IPS-18c (cell line): ENCODE data around the gene TAGLN.

Experiments used
- H3K4me3 ChIP-seq: 2 replicates; pipeline ENCODE4 v1.7.0; 2013; ENCODE audit warnings: low read depth, mild to moderate bottlenecking, low read length, moderate library complexity; ENCODE audit not compliant: insufficient read depth
- H3K9me3 ChIP-seq: one replicate; pipeline ENCODE4 v1.6.1; 2013; ENCODE audit warnings: mild to moderate bottlenecking, low read length, moderate library complexity; ENCODE audit not compliant: control insufficient read depth, insufficient read depth

Gene TAGLN

DNA sequence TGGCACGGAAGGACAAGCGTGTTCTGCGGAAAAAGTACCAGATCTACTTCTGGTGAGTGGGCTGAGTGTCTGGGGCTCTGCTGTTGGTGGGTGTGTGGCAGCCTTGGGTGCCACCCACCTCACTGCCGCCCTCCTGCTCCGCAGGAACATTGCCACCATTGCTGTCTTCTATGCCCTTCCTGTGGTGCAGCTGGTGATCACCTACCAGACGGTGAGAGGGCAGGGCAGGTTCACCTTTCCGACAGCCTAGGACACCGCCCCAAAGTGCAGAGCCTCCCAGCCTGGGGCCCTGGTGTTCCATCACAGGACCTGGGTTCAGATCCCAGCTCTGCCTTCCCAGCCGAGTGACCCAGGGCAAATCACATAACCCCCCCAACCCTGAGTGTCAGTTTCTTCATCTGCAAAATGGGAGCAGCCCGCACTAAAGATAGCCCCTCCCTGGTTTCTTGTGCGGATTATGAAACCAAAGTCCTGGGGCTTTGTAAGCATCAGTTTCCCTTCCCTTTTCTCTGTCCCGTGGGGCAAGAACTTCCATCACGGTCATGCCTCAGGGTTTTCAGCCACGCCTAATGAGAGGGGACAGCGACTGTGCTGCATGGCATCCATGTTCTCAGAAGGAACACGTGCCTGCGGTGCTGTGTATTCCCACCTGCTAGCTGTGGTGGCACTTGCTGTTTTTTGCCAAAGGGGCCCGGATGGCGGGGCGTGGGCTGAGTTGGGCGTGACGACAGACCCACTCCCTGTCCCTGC lies 9.8 kb upstream of the TAGLN start:
- no peak overlapping the region for H3K4me3 ChIP-seq
- H3K9me3 ChIP-seq, result no peaks in the 10 kb centered on the region

DNA sequence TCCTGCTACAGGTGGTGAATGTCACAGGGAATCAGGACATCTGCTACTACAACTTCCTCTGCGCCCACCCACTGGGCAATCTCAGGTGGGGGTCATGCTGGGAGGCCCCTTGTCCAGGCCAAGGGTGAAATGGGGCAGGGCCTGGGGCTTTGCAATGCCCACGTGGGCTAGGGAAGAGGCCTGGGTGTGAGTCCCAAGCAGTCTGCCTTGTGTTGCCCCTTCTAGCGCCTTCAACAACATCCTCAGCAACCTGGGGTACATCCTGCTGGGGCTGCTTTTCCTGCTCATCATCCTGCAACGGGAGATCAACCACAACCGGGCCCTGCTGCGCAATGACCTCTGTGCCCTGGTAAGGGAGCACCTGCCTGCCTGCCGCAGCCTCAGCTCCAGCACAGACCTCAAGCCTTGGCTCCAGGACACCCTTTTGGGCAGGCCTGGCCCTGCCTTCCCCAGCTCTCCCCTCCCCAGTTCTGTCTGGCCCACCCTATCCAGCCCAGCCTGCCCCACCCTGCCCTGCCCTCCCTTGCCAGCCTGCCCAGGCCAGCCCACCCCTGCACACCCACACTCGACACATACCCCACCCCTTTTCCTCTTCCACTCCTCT lies 9.1 kb upstream of the TAGLN start:
- Histone ChIP-seq H3K4me3 (no peak overlapping the region), H3K9me3 (no peaks in the 10 kb centered on the region)

DNA sequence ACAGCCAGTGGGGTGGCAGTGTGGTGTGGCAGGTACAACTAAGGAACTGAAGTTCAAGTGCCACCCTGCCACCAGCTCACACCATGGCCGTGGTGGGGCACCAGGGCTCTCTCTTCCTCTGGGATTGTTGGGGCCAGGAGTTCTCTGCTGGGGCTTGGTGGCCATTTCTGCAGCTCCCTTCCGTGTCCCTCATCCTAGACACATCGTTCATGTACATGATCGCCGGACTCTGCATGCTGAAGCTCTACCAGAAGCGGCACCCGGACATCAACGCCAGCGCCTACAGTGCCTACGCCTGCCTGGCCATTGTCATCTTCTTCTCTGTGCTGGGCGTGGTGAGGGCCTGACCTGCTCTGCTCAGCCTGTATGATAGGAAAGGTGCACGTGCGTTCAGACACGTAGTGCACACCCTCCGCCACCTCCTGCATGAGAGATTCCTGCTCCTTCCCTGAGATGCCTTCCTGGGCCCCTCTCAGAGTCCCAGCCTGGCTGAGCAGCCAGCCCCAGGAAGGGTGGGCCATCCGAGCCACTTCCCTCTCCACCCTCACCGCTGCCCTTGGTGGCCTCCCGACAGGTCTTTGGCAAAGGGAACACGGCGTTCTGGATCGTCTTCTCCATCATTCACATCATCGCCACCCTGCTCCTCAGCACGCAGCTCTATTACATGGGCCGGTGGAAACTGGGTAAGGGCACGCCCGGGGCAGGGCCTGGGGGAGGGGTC lies 7.3 kb upstream of the TAGLN start:
- H3K9me3 ChIP-seq, result no peaks in the 10 kb centered on the region
- no peak overlapping the region for H3K4me3 ChIP-seq

DNA sequence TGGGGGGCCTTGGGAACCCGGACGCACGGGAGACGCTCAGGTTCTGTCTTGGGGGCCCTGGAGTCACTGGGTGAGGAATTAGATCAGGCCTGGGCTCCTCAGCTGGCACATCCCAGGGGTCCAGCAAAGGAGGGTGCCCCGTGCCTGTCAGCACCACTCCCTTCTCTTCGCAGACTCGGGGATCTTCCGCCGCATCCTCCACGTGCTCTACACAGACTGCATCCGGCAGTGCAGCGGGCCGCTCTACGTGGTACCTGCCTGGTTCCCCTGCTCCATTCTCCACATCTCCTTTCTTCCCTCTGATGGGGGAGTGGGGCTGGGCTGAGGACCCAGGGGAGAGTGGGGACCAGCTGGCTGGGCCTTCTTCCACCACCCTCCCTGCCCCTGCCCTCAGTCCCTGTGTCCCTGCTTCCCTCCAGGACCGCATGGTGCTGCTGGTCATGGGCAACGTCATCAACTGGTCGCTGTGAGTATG lies 6.7 kb upstream of the TAGLN start:
- H3K9me3 ChIP-seq, result no peaks in the 10 kb centered on the region
- H3K4me3 ChIP-seq, result no peak overlapping the region

DNA sequence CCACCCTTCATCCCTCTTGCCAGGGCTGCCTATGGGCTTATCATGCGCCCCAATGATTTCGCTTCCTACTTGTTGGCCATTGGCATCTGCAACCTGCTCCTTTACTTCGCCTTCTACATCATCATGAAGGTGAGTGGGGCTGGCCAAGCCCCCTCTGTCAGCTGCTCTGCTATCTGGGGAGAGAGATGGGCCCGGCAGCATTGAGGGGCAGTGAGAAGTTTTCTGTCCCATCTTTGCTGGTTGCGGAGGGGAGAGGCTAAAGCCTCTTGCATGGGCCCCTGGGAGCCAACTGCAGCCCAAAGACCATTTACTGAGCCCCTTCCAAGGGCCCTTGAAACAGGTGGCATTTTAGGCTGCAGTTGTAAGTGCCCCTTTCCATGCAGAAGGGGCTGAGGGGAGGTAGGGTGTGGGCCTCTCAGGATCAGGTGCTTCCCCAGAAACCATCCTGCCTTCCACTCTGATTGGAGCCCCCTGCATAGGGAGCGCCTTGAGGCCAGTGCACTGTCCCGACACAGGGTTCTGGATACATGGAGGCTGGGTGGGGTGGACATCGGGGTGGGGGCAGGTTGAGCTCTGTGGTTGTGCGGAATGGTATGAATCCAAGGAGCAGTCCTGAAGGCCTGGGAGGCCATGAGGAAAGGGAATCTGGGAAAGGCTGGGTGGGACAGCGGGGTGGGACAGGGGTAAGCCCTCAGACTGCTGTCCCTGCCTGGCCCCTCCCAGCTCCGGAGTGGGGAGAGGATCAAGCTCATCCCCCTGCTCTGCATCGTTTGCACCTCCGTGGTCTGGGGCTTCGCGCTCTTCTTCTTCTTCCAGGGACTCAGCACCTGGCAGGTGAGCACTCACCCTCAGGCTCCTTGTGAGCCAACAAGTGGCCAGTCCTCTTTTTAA lies 5.8 kb upstream of the TAGLN start:
- no peak overlapping the region for H3K4me3 ChIP-seq
- no peaks in the 10 kb centered on the region for H3K9me3 ChIP-seq

DNA sequence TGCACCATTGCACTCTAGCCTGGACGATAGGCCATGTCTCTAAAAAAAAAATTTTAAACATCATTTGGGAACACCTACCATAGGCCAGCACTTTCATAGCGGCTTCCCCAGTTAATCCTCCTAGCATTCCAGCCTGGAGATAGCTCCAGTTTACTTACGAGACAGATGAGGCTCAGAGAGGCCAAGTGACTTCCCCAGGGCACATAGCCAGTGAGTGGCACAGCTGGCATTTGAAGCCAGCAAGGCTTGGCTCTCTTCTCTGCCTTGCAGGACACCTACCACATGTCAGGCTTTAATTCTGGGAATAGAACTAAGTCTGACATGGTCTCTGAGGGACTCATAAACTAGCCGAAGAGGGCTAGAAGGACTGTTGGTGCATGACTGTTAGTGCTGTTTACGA lies 4.9 kb upstream of the TAGLN start:
- Histone ChIP-seq H3K9me3 (no peaks in the 10 kb centered on the region), H3K4me3 (no peak overlapping the region)

DNA sequence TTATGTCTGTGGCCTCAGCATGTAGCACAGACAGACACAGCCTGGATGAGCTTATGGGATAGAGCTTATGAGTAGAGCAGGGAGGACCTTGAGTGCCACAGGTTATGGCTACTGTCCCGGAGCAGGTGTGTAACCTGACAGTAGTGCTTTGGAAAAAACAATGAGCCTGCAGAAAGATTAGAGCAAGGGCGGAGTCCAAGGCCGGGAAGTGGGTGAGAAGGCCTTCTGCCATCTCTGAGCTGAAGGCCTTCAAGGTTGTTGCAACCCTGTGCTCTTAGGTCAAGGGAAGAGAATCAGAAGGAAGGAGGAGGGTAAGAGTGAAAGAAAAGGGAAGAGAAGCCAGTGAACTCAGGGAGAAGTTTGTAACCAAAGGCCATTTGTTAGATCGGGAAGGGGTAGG lies 3.9 kb upstream of the TAGLN start:
- Histone ChIP-seq H3K4me3 (no peak overlapping the region), H3K9me3 (no peaks in the 10 kb centered on the region)

DNA sequence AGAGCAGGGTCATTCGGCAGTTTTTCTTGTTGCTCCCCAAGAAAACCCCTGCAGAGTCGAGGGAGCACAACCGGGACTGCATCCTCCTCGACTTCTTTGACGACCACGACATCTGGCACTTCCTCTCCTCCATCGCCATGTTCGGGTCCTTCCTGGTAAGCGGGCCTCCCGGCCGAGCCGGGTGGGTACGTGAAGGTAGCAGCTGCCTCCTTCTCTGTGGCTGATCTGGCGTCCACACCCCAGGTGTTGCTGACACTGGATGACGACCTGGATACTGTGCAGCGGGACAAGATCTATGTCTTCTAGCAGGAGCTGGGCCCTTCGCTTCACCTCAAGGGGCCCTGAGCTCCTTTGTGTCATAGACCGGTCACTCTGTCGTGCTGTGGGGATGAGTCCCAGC lies 3.4 kb upstream of the TAGLN start:
- no peaks in the 10 kb centered on the region for H3K9me3 ChIP-seq
- H3K4me3 ChIP-seq, result no peak overlapping the region

DNA sequence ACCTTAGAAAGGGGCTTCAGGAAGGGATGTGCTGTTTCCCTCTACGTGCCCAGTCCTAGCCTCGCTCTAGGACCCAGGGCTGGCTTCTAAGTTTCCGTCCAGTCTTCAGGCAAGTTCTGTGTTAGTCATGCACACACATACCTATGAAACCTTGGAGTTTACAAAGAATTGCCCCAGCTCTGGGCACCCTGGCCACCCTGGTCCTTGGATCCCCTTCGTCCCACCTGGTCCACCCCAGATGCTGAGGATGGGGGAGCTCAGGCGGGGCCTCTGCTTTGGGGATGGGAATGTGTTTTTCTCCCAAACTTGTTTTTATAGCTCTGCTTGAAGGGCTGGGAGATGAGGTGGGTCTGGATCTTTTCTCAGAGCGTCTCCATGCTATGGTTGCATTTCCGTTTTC lies 2.2 kb upstream of the TAGLN start:
- Histone ChIP-seq H3K9me3 (no peaks in the 10 kb centered on the region), H3K4me3 (no peak overlapping the region)

DNA sequence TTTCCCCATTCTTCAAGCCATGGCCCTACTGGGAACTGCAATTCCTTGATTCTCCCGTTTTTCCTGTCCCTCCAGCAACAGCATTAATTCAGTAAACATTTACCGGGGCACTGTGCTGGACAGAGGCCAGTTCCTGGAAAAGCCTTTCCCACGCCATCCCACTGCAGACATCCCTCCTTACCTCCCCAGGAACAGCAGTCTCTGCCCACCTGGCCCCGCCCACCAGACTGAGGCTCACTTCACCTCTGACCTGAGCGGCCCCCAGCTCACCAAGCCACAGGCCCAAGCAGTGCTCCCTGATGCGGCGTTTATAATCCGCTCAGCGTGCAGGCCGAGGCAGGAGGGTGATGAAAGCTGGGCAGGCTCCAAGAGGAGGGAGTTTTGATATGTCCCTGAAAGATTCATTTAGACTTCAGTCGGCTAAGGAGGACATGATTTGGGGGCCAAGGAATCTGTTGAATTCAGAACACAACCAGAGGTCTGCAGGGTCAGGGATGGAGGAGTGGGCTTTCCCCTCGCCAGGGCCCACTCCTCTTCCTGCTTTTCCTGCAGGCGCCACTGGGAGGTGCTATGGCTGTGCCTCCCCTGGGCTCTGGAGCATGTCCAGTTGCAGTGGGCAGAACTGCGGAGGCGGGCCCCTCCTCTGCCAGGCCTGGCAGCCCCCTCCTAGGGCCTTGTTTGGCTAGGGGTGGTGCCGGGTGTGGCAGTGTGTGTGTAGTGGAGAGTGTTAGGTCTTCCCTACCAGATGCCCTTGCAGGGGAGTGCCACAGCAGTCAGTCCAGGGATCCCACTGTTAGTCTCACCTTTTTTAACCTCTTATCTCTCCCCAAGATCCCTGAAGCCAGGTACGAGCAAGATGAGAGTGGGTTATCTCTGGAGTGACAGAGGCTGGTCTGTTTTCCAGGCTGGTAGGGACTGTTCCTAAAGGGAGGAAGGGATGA lies 1.4 kb upstream of the TAGLN start:
- Histone ChIP-seq H3K4me3 (no peak overlapping the region), H3K9me3 (no peaks in the 10 kb centered on the region)

DNA sequence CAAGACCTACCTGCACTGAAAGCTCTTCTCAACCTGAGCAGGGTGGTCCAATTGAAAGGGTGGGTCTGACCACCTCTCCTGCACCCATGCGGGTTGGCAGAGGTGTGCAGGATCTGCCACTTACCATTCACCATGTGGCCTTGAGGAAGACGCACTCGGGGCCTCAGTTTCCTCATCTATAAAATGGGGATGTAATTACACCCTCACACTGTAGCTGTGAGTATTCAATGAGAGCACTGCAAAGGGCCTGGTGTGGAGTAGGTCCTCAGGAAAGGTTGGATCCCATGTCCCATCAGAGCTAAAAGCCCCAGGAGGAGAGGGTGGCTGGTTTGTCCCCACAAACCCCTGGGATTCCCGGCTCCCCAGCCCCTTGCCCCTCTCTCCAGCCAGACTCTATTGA lies 557 bp upstream of the TAGLN start:
- Histone ChIP-seq H3K4me3 (peak overlapping the region; percentile 58), H3K9me3 (no peaks in the 10 kb centered on the region)

DNA sequence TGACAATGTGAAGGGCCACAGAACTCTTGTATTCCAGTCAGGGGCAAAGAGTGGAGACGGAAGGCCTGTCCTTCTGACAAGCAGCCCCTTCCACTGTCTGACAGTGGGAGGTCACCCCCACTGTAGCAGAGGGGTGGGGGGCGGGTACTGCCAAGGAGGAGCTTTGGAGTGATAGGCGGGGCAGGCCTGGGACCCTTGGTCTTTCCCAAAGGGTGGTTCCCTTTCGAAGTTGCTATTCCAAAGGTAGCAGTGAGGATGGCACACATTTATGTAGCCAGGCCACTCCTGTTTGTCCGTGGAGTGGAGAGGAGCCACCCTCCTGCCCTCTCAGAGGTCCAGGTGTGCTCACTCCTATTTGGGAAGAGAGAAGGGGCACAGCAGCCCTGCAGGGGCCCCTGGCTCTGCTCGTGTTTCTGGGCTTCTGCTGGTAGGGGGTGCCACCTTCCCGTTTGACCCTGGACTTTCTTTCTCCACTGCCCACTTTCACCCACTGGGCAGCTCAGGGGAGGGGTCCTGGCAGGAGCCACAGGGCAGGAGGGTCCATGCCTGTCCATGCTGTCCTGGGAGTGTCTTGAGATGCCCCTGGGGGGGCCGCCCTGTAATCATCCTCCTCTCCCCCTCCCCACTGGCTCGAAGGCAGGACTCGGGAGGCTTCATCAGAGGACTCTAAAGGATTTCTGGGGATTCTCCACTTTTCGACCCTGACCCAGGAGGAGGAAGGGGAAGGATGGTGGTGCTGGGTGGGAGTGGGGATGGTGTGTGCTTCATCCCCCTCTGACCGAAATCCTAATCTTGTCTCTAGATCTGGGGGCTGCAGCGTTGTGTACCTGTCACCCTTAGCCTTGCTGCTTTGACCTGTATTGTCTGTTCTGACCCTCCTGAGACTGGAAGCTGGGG lies 994 bp downstream of the TAGLN start:
- Histone ChIP-seq H3K4me3 (peak overlapping the region; percentile 58), H3K9me3 (no peaks in the 10 kb centered on the region)

DNA sequence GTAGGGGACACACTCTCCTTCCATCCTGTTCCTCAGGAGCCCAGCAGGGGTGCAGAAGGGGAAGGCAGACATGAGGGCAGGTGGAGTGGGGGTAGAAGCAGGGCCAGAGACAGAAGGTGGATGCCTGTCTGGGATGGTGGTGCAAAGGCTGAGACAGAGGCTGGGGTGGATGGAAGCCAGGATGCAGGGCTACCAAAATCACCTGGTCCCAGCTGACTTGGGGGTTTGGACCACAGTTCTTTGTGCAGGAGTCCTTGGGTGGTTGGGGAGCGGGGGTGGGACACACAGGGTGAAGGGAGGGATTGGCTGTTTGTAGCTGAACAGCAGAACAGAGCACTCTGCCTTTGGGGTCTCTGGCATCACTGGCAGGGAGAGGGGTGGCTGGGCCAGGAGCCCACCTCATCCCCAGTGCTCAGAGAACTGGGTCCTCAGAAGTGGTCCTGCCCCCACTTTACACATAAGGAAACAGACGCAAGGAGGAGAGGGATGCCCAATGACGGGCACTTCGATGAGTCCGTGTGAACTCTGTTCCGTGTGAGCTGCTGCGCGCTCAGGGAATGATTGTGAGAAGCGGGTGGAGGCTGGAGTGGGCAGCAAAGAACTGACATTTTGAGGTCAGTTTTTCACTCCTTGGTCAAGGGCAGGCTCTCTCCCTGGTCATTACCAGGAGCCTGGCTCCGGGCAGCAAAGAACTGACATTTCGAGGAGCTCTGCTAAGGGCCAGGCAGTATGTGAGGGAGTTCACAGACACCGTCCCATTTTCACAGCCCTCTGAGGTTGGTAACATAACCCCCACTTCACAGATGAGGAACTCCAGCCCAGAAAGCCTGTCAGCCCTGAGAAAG lies 1.9 kb downstream of the TAGLN start:
- H3K4me3 ChIP-seq, result peak overlapping the region; percentile 25; the same call in 1 of the 2 replicates

DNA sequence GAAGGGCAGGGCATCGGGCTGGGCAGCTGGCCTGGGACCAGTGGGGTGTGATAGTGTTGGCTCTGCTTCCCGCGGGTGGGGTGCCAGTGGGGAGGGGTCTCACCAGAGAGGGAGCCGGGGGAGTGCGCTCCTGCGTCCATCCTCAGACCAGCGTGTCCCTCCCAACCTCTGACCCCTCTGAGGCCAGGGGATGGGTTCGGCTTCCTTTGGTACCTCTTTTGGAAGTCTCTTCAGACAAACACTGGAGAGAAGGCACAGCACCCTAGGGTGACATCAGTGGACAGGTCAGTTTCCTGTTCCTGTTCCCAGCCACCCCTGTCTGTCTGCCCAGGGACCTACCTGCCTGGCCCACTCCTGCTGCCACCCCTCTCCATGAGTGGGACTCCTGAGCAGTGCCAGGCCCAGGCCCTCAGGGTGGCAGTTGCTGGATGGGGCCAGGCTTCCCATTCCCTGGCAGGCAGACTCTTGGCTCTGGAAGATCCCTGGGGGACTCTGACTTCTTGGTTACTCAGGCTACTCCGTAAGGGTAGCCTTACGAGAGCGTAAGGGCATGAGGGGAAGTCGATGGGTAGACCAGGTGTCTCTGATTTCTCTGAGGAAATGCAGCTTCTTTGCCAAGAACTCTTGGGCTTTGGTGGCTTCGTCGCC lies 2.6 kb downstream of the TAGLN start:
- peak overlapping the region; percentile 25; the same call in 1 of the 2 replicates for H3K4me3 ChIP-seq
- no peaks in the 10 kb centered on the region for H3K9me3 ChIP-seq

More for the DNA sequence above, 1.9 kb downstream of the TAGLN start:
- H3K9me3 ChIP-seq, result no peaks in the 10 kb centered on the region
